SH-SY5Y (cell line): Measurements from ENCODE around the gene RTN4RL1.

Experiments
- GATA2 ChIP-seq: IDR thresholded peaks from 2 replicates; pipeline ENCODE4 v1.6.1; 2011; ENCODE audit warnings: mild to moderate bottlenecking, low read depth, low read length
- GATA3 ChIP-seq: IDR thresholded peaks from 2 replicates; pipeline ENCODE4 v1.6.1; 2011; ENCODE audit warnings: low read depth, mild to moderate bottlenecking, low read length, moderate library complexity

RTN4RL1 gene

GRCh38 chr17:2029911-2030778 is 5.0 kb upstream of the RTN4RL1 start, which contains the start of gene DPH1:
TSS of gene DPH1 (plus strand) at chr17:2030153. CDS start at chr17:2030170, 17 bp downstream.
- TF ChIP-seq GATA3 = no peak
- no peak for TF ChIP-seq GATA2

DNA sequence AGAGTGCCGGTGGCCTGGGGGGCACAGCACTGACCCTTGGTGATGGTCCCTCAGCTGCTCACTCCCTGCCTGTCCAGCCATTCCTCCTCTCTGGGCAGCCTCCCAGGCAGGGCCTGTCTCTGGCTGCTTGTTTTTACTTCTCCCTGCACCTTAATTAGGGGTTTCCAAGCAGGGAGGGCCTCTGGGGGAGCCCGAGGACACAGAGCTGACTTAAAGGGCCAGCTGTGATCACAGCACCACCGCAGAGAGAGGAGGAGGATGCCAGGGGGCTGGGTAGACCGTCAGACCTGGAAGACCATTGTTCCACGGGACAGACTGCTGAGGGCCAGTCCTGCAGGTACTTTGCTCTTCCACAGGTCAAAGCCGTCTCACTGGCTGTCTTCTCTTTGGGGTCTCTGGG is 3.6 kb upstream of the RTN4RL1 start:
- TF ChIP-seq GATA2 = no peak
- TF ChIP-seq GATA3 = no peak

DNA sequence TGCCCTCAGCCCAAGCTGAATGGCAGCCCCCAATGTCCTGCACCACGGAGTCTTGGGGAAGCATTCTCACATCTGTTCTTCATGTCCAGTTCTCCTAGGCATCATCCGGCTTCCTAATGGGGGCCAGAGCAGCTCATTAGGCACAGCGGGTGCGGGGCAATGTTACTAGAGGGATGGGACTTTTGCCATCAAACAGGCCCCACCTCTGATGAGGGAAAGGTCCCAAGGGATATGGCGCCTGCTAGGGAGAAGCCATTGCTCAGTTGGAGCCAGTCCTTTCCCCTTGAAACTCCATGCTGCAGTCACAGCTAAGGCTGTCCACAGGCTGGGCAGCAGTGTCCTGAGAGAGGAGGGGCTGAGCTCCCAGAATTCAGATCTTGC is 3.1 kb upstream of the RTN4RL1 start:
- TF ChIP-seq GATA3 (no peak), GATA2 (no peak)

GRCh38 chr17:2027528-2028233 is 2.5 kb upstream of the RTN4RL1 start:
- TF ChIP-seq GATA2 (no peak), GATA3 (no peak)

DNA sequence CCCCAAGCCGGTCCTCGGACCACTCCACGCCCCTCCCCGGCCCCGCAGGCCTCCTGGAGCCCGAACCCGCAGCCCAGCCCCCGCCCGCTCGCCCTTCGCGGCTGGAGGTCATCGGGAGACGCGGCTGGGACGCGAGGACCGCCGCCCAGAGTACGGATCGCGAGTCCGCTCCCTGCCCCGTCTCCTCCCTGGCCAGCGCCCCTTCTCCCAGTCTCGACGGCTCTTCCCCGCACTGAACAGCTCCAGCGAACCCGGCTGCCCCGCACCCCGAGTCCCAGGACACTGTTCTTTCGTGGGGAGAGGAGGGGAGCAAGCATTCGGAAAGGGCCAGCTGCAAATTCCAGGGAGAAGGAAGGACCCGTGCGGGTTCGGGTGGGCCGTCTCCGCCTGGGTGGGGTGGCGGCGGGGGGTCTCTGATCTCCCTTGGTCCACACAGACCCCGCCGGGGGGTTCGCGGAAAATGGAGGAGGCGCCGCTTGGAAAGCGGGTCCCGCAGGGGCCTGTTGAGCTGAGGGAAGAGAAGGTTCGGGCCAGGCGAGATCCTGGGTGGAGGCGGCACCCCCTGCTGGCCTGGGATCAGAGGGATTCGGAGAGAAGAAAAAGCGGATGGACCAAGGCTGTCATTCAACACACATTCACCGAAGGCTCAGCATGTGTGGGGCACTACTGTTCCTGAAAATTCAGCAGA is 632 bp upstream of the RTN4RL1 start:
- TF ChIP-seq GATA2 (no peak), GATA3 (no peak)

GRCh38 chr17:2024572-2025219 is 438 bp downstream of the RTN4RL1 start:
- no peak for TF ChIP-seq GATA3
- no peak for TF ChIP-seq GATA2

GRCh38 chr17:2023692-2024571 is 1.2 kb downstream of the RTN4RL1 start:
- no peak for TF ChIP-seq GATA2
- TF ChIP-seq GATA3 = no peak

DNA sequence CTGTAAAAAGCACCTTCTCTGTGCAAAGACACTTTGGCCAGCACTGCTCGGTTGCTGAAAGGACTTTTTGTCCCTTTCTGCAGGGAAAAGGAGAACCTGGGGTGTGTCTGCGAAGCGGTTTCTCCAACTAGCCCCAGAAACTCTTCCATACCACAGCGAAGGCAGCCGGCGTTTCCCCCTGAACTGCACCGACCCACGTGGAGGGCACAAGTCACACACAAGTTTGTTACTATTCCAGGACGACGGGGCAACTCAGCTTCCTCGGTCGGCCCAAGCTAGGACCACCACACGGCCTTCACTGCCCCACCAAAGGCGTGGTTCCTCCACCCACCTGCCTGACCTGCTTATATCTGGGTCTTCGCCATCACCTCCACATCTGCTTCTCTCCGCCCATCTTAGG is 1.9 kb downstream of the RTN4RL1 start:
- TF ChIP-seq GATA3 (no peak), GATA2 (no peak)

DNA sequence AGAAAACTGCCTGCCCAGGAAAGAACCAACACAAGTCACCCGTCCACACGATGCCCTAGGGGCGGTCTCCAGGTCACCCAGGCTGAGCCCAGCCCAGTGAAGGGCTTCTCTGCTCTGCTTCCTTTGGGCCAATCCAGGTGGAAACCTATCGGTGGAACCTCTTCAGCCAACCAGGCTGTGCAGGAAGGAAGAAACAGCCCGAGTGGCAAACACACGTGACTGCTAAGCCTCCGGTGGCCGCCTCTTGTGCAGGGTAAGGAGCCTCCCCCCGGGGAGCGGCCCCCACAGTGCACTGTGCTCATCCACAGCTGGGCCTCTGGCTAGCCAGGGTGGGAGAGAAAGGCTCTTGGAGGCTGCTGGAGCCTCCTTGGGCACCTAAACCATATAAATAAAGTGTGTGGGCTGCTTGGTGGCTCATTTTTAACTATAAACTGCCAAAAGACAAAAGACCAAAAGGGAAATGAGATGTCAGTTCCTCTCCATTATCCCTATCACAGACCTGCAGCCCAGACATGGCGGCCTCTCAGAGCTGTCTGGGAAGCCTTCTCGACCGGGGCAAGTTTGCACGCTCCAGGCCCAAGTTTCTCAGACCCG is 2.4 kb downstream of the RTN4RL1 start:
- TF ChIP-seq GATA2 (no peak), GATA3 (no peak)

- TF ChIP-seq GATA3 = no peak
- no peak for TF ChIP-seq GATA2
Observed at GRCh38 chr17:2020721-2021120, 4.4 kb downstream of the RTN4RL1 start.

GRCh38 chr17:2019723-2020122 is 5.4 kb downstream of the RTN4RL1 start:
- TF ChIP-seq GATA2 (no peak), GATA3 (no peak)

- TF ChIP-seq GATA3 (no peak), GATA2 (no peak)
Observed at GRCh38 chr17:2018716-2019510, 6.2 kb downstream of the RTN4RL1 start.
